Suprapubic skin (tissue), 4 donors: ENCODE results near the gene CHRM2. TPM values are rescaled to one million over a fixed set of nuclear protein-coding genes. Genes with fewer than 3 reads are reported as not detected.

Source experiments
- DNase-seq, 2 donors: peaks; one replicate each; pipeline ENCODE4 v3.0.0-alpha.2; 2019; ENCODE audit warnings: low spot score in 2 of 2
- H3K27ac ChIP-seq: fragments of 200-600 bp; sonication (generic); one replicate; pipeline ENCODE4 v1.5.1; 2019
- H3K27me3 ChIP-seq: fragments of 200-600 bp; sonication (generic); one replicate; pipeline ENCODE4 v1.5.1; 2019
- H3K36me3 ChIP-seq: fragments of 200-600 bp; sonication (generic); one replicate; pipeline ENCODE4 v1.5.1; 2019
- H3K4me1 ChIP-seq: fragments of 200-600 bp; sonication (generic); one replicate; pipeline ENCODE4 v1.5.1; 2019
- H3K4me3 ChIP-seq: fragments of 200-600 bp; sonication (generic); one replicate; pipeline ENCODE4 v1.5.1; 2019; ENCODE audit warnings: mild to moderate bottlenecking
- H3K9me3 ChIP-seq: fragments of 200-600 bp; sonication (generic); one replicate; pipeline ENCODE4 v1.5.1; 2019
- EP300 ChIP-seq: sonication (generic); formaldehyde crosslinking; IDR thresholded peaks from one replicate; pipeline ENCODE4 v1.6.1; 2017; ENCODE audit warnings: antibody characterized with exemption
- POLR2A ChIP-seq, 2 donors: fragments of 450-650 bp; IDR thresholded peaks; one replicate each; pipeline ENCODE4 v1.6.1; 2017; ENCODE audit warnings: antibody characterized with exemption in 2 of 2, mild to moderate bottlenecking in 2 of 2, moderate library complexity in 2 of 2
- POLR2AphosphoS5 ChIP-seq, 3 donors: sonication (generic); formaldehyde crosslinking; IDR thresholded peaks; one replicate each; pipeline ENCODE4 v1.6.1; 2017; ENCODE audit warnings: antibody characterized with exemption in 3 of 3
- WGBS: methylation state at CpG from one replicate; pipeline ENCODE4 v1.1.5; 2018; 5-methylcytosine and 5-hydroxymethylcytosine counted together
- total RNA-seq, 4 donors: library from RNA; depleted of rRNA; stranded (reverse); fragments of >200 nt; gene quantifications; one replicate each; pipeline ENCODE4 v1.1.0, GENCODE V29; 2016
- TF ChIP-seq, protein P1 (sequence below), 2 donors: fragments of 200-600 bp in 1 of 2; fragments of 450-650 bp in 1 of 2; sonication (generic) in 1 of 2; IDR thresholded peaks; one replicate each; pipeline ENCODE4 v1.5.1; 2016 to 2019; ENCODE audit warnings: antibody characterized with exemption in 2 of 2, mild to moderate bottlenecking in 1 of 2, moderate library complexity in 1 of 2

Gene CHRM2
- total RNA-seq, 4 donors from 2014 or later = 0.23 to 0.47 TPM; not detected in 2

DNA sequence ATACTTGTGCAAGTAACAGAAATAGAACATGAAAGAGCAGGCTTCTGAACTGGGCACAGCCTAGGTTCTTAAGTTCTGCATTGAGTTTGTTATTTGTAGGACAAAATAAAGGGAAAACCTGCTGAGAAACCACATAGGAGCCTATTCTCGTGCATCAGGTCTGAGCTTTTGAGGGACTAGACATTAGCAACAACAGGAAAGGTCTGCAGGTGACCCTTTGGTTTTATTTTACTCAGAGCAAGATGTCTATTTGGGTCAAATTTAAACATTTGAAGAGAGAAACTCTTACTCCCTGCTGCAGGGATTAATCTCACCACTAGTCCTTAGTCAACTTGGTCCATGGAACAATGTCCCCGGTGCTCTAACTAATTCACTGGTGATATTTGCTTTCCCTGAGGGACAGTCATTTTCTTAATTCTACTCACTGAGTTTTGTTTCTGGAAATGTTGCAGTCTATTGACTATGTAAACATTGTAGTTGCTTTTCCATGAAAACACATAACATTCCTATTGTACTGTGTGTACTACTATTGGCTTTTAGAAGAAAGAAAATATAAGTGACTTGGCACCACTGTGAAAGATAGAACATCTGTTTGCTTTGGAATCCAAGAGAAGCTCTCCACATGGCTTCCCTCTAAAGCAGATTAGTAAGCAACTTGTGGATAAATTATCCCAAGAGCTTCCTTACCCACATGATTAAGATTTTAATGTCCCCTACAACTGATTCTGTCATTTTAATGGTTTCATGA, 108.2 kb downstream of the CHRM2 start:
- WGBS = 77% methylated on average over 2 of the region's 2 CpGs
- Histone ChIP-seq H3K4me1 (no peaks in the 10 kb centered on the region), H3K27me3 (no peaks in the 10 kb centered on the region), H3K27ac (no peak overlapping the region), H3K9me3 (no peaks in the 10 kb centered on the region), H3K4me3 (no peak overlapping the region), H3K36me3 (no peaks in the 10 kb centered on the region)
- no peak for TF ChIP-seq EP300
- no peak for TF ChIP-seq POLR2AphosphoS5 (IDR thresholded peaks at IDR 0.05)
- TF ChIP-seq, protein P1, sequence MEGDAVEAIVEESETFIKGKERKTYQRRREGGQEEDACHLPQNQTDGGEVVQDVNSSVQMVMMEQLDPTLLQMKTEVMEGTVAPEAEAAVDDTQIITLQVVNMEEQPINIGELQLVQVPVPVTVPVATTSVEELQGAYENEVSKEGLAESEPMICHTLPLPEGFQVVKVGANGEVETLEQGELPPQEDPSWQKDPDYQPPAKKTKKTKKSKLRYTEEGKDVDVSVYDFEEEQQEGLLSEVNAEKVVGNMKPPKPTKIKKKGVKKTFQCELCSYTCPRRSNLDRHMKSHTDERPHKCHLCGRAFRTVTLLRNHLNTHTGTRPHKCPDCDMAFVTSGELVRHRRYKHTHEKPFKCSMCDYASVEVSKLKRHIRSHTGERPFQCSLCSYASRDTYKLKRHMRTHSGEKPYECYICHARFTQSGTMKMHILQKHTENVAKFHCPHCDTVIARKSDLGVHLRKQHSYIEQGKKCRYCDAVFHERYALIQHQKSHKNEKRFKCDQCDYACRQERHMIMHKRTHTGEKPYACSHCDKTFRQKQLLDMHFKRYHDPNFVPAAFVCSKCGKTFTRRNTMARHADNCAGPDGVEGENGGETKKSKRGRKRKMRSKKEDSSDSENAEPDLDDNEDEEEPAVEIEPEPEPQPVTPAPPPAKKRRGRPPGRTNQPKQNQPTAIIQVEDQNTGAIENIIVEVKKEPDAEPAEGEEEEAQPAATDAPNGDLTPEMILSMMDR (IDR thresholded peaks at IDR 0.05) = no peak
- TF ChIP-seq POLR2A (IDR thresholded peaks at IDR 0.05) = no peak
- no peak for DNase-seq

DNA sequence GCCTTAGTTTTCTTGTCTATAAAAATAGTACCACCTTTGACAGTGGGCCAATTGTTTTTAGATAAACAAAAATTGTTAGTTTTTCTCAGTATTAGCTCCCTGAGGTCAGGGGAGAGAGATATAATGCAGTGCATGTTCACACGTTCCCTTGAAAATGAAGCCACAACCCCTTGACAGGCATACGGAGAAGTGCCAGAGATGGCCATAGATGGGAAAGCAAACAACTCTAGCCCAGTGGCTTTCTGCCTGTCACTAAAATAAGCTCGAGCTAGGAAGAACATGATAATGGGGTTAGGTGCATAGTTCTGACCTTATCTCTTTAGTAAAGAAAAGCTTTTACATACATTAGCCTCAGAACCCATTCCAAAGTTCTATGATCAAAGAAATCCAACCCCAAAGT, 124.9 kb downstream of the CHRM2 start:
- WGBS = 58% methylated on average over 3 of the region's 3 CpGs

DNA sequence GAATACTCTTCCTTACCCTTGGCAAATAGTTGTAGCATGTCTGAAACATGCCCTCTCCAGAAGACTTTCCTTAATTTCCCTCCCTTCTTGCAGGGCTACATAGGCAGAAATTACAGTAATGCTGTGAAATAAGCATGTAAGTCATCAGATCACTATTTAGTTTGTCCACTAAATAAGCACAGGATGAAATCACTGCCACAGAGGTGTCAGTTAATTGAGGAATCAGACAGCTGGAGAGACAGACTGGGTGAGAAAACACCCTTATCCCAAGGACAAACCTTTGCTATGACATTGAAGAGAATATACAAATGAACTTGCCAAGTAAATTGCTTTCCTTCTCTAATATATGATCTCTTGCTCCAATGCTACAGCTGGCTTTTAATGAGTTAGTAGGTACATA, 129.3 kb downstream of the CHRM2 start:
- DNase-seq = no peak
- TF ChIP-seq EP300 (no peak), POLR2AphosphoS5 (IDR thresholded peaks at IDR 0.05) (no peak), POLR2A (IDR thresholded peaks at IDR 0.05) (no peak)
- TF ChIP-seq, protein P1 (IDR thresholded peaks at IDR 0.05) = no peak
- Histone ChIP-seq H3K27me3 (no peaks in the 10 kb centered on the region), H3K36me3 (no peaks in the 10 kb centered on the region), H3K4me3 (no peak overlapping the region), H3K27ac (no peak overlapping the region), H3K9me3 (no peaks in the 10 kb centered on the region), H3K4me1 (no peaks in the 10 kb centered on the region)

More for the DNA sequence above, 124.9 kb downstream of the CHRM2 start:
- Histone ChIP-seq H3K4me1 (no peaks in the 10 kb centered on the region), H3K9me3 (no peaks in the 10 kb centered on the region), H3K4me3 (no peak overlapping the region), H3K36me3 (no peaks in the 10 kb centered on the region), H3K27me3 (no peaks in the 10 kb centered on the region), H3K27ac (no peak overlapping the region)
- DNase-seq = no peak
- TF ChIP-seq, protein P1 (IDR thresholded peaks at IDR 0.05) = no peak
- TF ChIP-seq EP300 (no peak), POLR2A (IDR thresholded peaks at IDR 0.05) (no peak), POLR2AphosphoS5 (IDR thresholded peaks at IDR 0.05) (no peak)

DNA sequence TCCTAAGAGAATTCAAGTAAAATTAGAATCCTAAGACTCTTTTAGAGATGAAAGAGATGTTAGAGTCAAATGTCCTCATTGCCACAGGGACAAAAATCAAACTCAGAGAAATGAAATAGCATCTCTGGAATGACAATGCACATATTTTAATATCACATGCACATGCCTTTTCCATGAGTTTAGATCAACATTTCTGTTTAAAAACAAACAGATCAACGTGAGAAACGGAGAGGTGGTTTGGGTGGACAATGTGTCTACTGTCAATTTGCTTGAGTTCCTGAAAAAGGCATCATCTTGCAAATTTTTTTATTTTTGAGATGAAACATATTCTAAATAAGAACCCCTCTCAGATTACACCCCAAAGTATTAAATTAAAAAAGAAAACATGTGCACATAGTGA, 130.0 kb downstream of the CHRM2 start:
- H3K36me3 ChIP-seq = no peaks in the 10 kb centered on the region
- no peaks in the 10 kb centered on the region for H3K27me3 ChIP-seq
- 79% methylated on average over 2 of the region's 2 CpGs for WGBS
- TF ChIP-seq, protein P1 (IDR thresholded peaks at IDR 0.05) = no peak
- TF ChIP-seq POLR2A (IDR thresholded peaks at IDR 0.05) (no peak), EP300 (no peak), POLR2AphosphoS5 (IDR thresholded peaks at IDR 0.05) (no peak)
- no peaks in the 10 kb centered on the region for H3K4me1 ChIP-seq
- H3K4me3 ChIP-seq = no peak overlapping the region
- H3K9me3 ChIP-seq = no peaks in the 10 kb centered on the region
- DNase-seq = no peak
- no peak overlapping the region for H3K27ac ChIP-seq

DNA sequence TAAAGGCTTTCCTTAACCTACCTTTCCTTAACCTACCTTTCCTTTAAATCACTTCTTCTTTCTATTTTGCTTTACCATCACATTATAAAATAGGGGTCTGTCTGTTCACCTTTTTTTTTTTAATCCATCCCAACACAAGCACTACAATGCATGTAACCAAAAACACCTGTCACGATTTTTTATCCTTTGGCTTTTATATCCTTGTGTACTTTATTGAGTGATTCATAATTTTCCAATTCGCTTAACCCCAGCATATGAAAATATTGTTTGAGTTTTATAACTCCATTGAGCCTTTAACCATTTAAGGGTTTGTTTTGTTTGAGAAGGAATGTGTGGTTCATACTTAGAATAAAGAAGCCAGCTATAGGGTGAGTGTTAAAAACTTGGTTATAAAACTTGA, 132.2 kb downstream of the CHRM2 start:
- TF ChIP-seq, protein P1 (IDR thresholded peaks at IDR 0.05) = no peak
- TF ChIP-seq POLR2AphosphoS5 (IDR thresholded peaks at IDR 0.05) (no peak), EP300 (no peak), POLR2A (IDR thresholded peaks at IDR 0.05) (no peak)
- WGBS = 54% methylated on average over 2 of the region's 2 CpGs
- Histone ChIP-seq H3K4me1 (no peaks in the 10 kb centered on the region), H3K9me3 (no peaks in the 10 kb centered on the region), H3K4me3 (no peak overlapping the region), H3K27me3 (no peaks in the 10 kb centered on the region), H3K27ac (no peak overlapping the region), H3K36me3 (no peaks in the 10 kb centered on the region)
- no peak for DNase-seq
